HEK293 (cell line): ENCODE measurements around the gene VPS18.
A peak's percentile ranks its signal among the peaks of the same experiment; 100 is the strongest.

Source experiments
- ZBTB26 ChIP-seq: fragments of 450-650 bp; formaldehyde crosslinking; optimal IDR thresholded peaks from 2 replicates; pipeline ENCODE3; 2016; ENCODE audit warnings: missing biosample characterization, mild to moderate bottlenecking, missing genetic modification characterization
- ZNF404 ChIP-seq: fragments of 450-650 bp; formaldehyde crosslinking; IDR thresholded peaks from 2 replicates; pipeline ENCODE4 v1.5.1; 2017; ENCODE audit warnings: missing biosample characterization, missing genetic modification characterization

GRCh38 chr15:40941528-40942336 is 47.5 kb downstream of the VPS18 start:
- TF ChIP-seq ZNF404 (tag by site-specific recombination) (no peak), ZBTB26 (tag by site-specific recombination) (peak; percentile 63)
